IMR-90 (cell line): ENCODE results near the gene MICAL3. TPM values are rescaled to one million over a fixed set of nuclear protein-coding genes. Genes with fewer than 3 reads are reported as not detected.

Experiments used
- ATAC-seq: fragments of 200-7000 bp; cut with Tn5 transposase; 2 replicates; pipeline ENCODE4 v1.9.1; 2020; ENCODE audit warnings: low read depth, mild to moderate bottlenecking, moderate library complexity
- BruUV-seq: library from RNA; stranded (reverse); fragments of 400-500 nt; replicated peaks from 2 replicates; lab custom pipeline; 2021; lab: Mats Ljungman, UMichigan
- CTCF ChIA-PET: fragments of 300-600 bp; formaldehyde crosslinking; extraction: SDS; loops from one replicate; lab custom pipeline; 2021; ENCODE audit warnings: antibody characterized with exemption; lab: Yijun Ruan, JAX
- POLR2A ChIA-PET: fragments of 300-600 bp; sonication (Branson Sonifier 250); formaldehyde crosslinking; loops from one replicate; lab custom pipeline; 2022; ENCODE audit warnings: antibody characterized with exemption; ENCODE audit not compliant: unreplicated experiment; lab: Charles Lee
- DNase-seq: peaks from one replicate; pipeline ENCODE4 v3.0.0; 2013
- H2AFZ ChIP-seq: replicated peaks from 2 replicates; pipeline ENCODE3; 2013; ENCODE audit warnings: low read length, mild to moderate bottlenecking; ENCODE audit not compliant: poor library complexity
- H2AK5ac ChIP-seq: 2 replicates; pipeline ENCODE4 v1.6.1; 2013; ENCODE audit warnings: low read depth, low read length, inconsistent platforms
- H2AK9ac ChIP-seq: replicated peaks from 2 replicates; pipeline ENCODE3; 2013; ENCODE audit warnings: mild to moderate bottlenecking, low read depth, low read length, moderate library complexity; ENCODE audit not compliant: poor library complexity
- H2BK120ac ChIP-seq: 2 replicates; pipeline ENCODE4 v1.6.1; 2013; ENCODE audit warnings: low read depth, low read length, inconsistent platforms
- H2BK15ac ChIP-seq: 3 replicates; pipeline ENCODE4 v1.6.1; 2013; ENCODE audit warnings: low read depth, low read length, inconsistent platforms
- H2BK20ac ChIP-seq: 2 replicates; pipeline ENCODE4 v1.6.1; 2013; ENCODE audit warnings: low read depth, mild to moderate bottlenecking, inconsistent platforms, low read length, moderate library complexity
- H2BK5ac ChIP-seq: 2 replicates; pipeline ENCODE4 v1.6.1; 2013; ENCODE audit warnings: mild to moderate bottlenecking, low read depth, low read length, inconsistent platforms; ENCODE audit not compliant: poor library complexity, severe bottlenecking
- H3K14ac ChIP-seq: replicated peaks from 2 replicates; pipeline ENCODE4 v1.6.1; 2013; ENCODE audit warnings: low read depth, low read length, inconsistent platforms
- H3K18ac ChIP-seq: 2 replicates; pipeline ENCODE4 v1.6.1; 2013; ENCODE audit warnings: low read depth, low read length, control low read depth
- H3K23ac ChIP-seq: 2 replicates; pipeline ENCODE4 v1.6.1; 2013; ENCODE audit warnings: low read depth, low read length, inconsistent platforms
- H3K27ac ChIP-seq: 2 replicates; pipeline ENCODE4 v1.5.1; 2013; ENCODE audit warnings: mild to moderate bottlenecking, control low read depth, low read length; ENCODE audit not compliant: insufficient read depth
- H3K27me3 ChIP-seq: 2 replicates; pipeline ENCODE4 v1.6.1; 2013; ENCODE audit warnings: low read length; ENCODE audit not compliant: control insufficient read depth, insufficient read depth
- H3K36me3 ChIP-seq: 2 replicates; pipeline ENCODE4 v1.6.1; 2013; ENCODE audit warnings: low read length, mixed read lengths; ENCODE audit not compliant: control insufficient read depth, insufficient read depth
- H3K4ac ChIP-seq: 2 replicates; pipeline ENCODE4 v1.6.1; 2013; ENCODE audit warnings: low read depth, low read length, inconsistent platforms
- H3K4me1 ChIP-seq: 2 replicates; pipeline ENCODE4 v1.6.1; 2013; ENCODE audit warnings: low read length, mixed read lengths; ENCODE audit not compliant: control insufficient read depth, insufficient read depth
- H3K4me2 ChIP-seq: 2 replicates; pipeline ENCODE4 v1.6.1; 2013; ENCODE audit warnings: low read depth, mild to moderate bottlenecking, control low read depth, low read length, moderate library complexity
- H3K4me3 ChIP-seq: 2 replicates; pipeline ENCODE4 v1.5.1; 2013; ENCODE audit warnings: low read depth, mild to moderate bottlenecking, control low read depth, low read length, moderate library complexity; ENCODE audit not compliant: insufficient read depth
- H3K56ac ChIP-seq: 2 replicates; pipeline ENCODE4 v1.6.1; 2013; ENCODE audit warnings: low read length, inconsistent platforms; ENCODE audit not compliant: insufficient read depth; ENCODE audit errors: extremely low read depth
- H3K79me1 ChIP-seq, 2 experiments: 2 replicates each; pipeline ENCODE4 v1.6.1; 2013; ENCODE audit warnings: low read length in 2 of 2, inconsistent platforms in 1 of 2, low read depth in 1 of 2
- H3K9ac ChIP-seq: 2 replicates; pipeline ENCODE4 v1.6.1; 2013; ENCODE audit warnings: low read depth, low read length, control low read depth
- H3K9me1 ChIP-seq: 2 replicates; pipeline ENCODE4 v1.6.1; 2013; ENCODE audit warnings: low read length, inconsistent platforms; ENCODE audit not compliant: insufficient read depth
- H3K9me3 ChIP-seq: 2 replicates; pipeline ENCODE4 v1.6.1; 2013; ENCODE audit warnings: low read length; ENCODE audit not compliant: control insufficient read depth, insufficient read depth
- H4K20me1 ChIP-seq: 2 replicates; pipeline ENCODE4 v1.6.1; 2013; ENCODE audit warnings: low read length, inconsistent platforms; ENCODE audit not compliant: insufficient read depth
- H4K5ac ChIP-seq: 2 replicates; pipeline ENCODE4 v1.6.1; 2013; ENCODE audit warnings: mild to moderate bottlenecking, low read depth, low read length, control low read depth
- H4K8ac ChIP-seq, 2 experiments: 2 replicates each; pipeline ENCODE4 v1.6.1; 2013; ENCODE audit warnings: low read depth in 2 of 2, low read length in 2 of 2, control low read depth in 1 of 2, inconsistent platforms in 1 of 2
- H4K91ac ChIP-seq: 2 replicates; pipeline ENCODE4 v1.6.1; 2013; ENCODE audit warnings: low read depth, low read length, inconsistent platforms; ENCODE audit not compliant: insufficient read depth
- BHLHE40 ChIP-seq: fragments of 150-350 bp; IDR thresholded peaks from 2 replicates; pipeline ENCODE4 v1.6.1; 2016; ENCODE audit warnings: mild to moderate bottlenecking, low read depth, low read length
- CEBPB ChIP-seq: IDR thresholded peaks from 2 replicates; pipeline ENCODE4 v1.6.1; 2012; ENCODE audit warnings: low read depth, low read length, improper control_type of control experiment
- CHD1 ChIP-seq: IDR thresholded peaks from 2 replicates; pipeline ENCODE4 v1.6.1; 2012; ENCODE audit warnings: low read depth, low read length, improper control_type of control experiment
- ELK1 ChIP-seq: fragments of 150-350 bp; IDR thresholded peaks from 2 replicates; pipeline ENCODE4 v1.6.1; 2016; ENCODE audit warnings: low read depth, mild to moderate bottlenecking, low read length, moderate library complexity, borderline replicate concordance
- FOS ChIP-seq: fragments of 150-350 bp; IDR thresholded peaks from 2 replicates; pipeline ENCODE4 v1.6.1; 2016; ENCODE audit warnings: low read depth, low read length
- MAFK ChIP-seq: IDR thresholded peaks from 2 replicates; pipeline ENCODE4 v1.6.1; 2012; ENCODE audit warnings: low read depth, low read length, improper control_type of control experiment
- MAZ ChIP-seq: IDR thresholded peaks from 2 replicates; pipeline ENCODE4 v1.6.1; 2012; ENCODE audit warnings: low read depth, mild to moderate bottlenecking, low read length, improper control_type of control experiment, moderate library complexity, borderline replicate concordance
- MXI1 ChIP-seq: IDR thresholded peaks from 2 replicates; pipeline ENCODE4 v1.6.1; 2012; ENCODE audit warnings: low read depth, mild to moderate bottlenecking, low read length, moderate library complexity, borderline replicate concordance
- NFE2L2 ChIP-seq: fragments of 150-350 bp; IDR thresholded peaks from 2 replicates; pipeline ENCODE4 v1.6.1; 2016; ENCODE audit warnings: low read depth, mild to moderate bottlenecking, low read length
- POLR2A ChIP-seq: IDR thresholded peaks from 2 replicates; pipeline ENCODE4 v1.6.1; 2012; ENCODE audit warnings: mild to moderate bottlenecking, low read depth, low read length
- RAD21 ChIP-seq: IDR thresholded peaks from 2 replicates; pipeline ENCODE4 v1.6.1; 2012; ENCODE audit warnings: low read length, improper control_type of control experiment
- RCOR1 ChIP-seq: IDR thresholded peaks from 2 replicates; pipeline ENCODE4 v1.6.1; 2012; ENCODE audit warnings: mild to moderate bottlenecking, low read length, improper control_type of control experiment; ENCODE audit not compliant: insufficient replicate concordance
- RFX5 ChIP-seq: IDR thresholded peaks from 2 replicates; pipeline ENCODE4 v1.8.0; 2012; ENCODE audit warnings: low read depth, mild to moderate bottlenecking, low read length, moderate library complexity
- SMC3 ChIP-seq: fragments of 150-350 bp; IDR thresholded peaks from 2 replicates; pipeline ENCODE4 v1.6.1; 2016; ENCODE audit warnings: low read depth, mild to moderate bottlenecking, antibody characterized with exemption, low read length, moderate library complexity
- WGBS, 2 experiments: methylation state at CpG; one replicate each; pipeline versions ENCODE4 v1.1.5 to v1.1.7; 2013; ENCODE audit warnings: missing lambda C conversion rate in 2 of 2; ENCODE audit not compliant: insufficient read length in 1 of 2; ENCODE audit errors: extremely low coverage in 2 of 2; 5-methylcytosine and 5-hydroxymethylcytosine counted together
- dilution Hi-C: fragments of 300-500 bp; cut with HindIII; formaldehyde crosslinking; loops from one replicate; pipeline ENCODE4 v1.14.3; 2018; ENCODE audit warnings: low sequenced_read_pairs; ENCODE audit not compliant: unreplicated experiment
- in situ Hi-C: fragments of 300-500 bp; cut with MboI; formaldehyde crosslinking; loops from 3 replicates; pipeline ENCODE4 v1.14.3; 2019; ENCODE audit warnings: low sequenced_read_pairs, inconsistent platforms, mixed read lengths
- intact Hi-C: fragments of 100-400 bp; cut with micrococcal nuclease; formaldehyde crosslinking; loops from 2 replicates; pipeline ENCODE4 v1.10.0; 2022
- polyA plus RNA-seq, 3 experiments: library from polyadenylated mRNA; depleted of rRNA; stranded (reverse); fragments of >200 nt; gene quantifications; 2 replicates each; pipeline ENCODE4 v1.2.3, GENCODE V29; 2012; ENCODE audit warnings: low replicate concordance in 1 of 3
- total RNA-seq: library from RNA; depleted of rRNA; stranded (reverse); fragments of >200 nt; gene quantifications from 2 replicates; pipeline ENCODE4 v1.2.3, GENCODE V29; 2012
- TF ChIP-seq, protein P1 (sequence below): conservative IDR thresholded peaks from 2 replicates; pipeline ENCODE4 v1.5.1; 2012; ENCODE audit warnings: mild to moderate bottlenecking, low read depth, low read length, improper control_type of control experiment

The MICAL3 gene
- total and polyA plus RNA-seq, 2 of the 4 experiments (the other 2 are of a cell fraction), result 17.6 to 26.8 TPM

- Histone ChIP-seq H4K20me1 (peaks cover 59% of the 10 kb centered on the region), H3K56ac (no peak overlapping the region), H3K4me1 (peaks cover 15% of the 10 kb centered on the region), H2BK120ac (no peak overlapping the region), H3K18ac (no peak overlapping the region), H2BK15ac (no peak overlapping the region), H4K8ac (no peak overlapping the region), H3K4me2 (no peak overlapping the region), H3K36me3 (no peaks in the 10 kb centered on the region), H4K5ac (no peak overlapping the region), H2BK20ac (no peak overlapping the region), H3K9me3 (no peaks in the 10 kb centered on the region), H3K9ac (no peak overlapping the region), H2AK5ac (no peak overlapping the region), H2BK5ac (no peak overlapping the region), H3K9me1 (peaks cover 18% of the 10 kb centered on the region; the same call in 1 of the 2 replicates), H3K14ac (no peak overlapping the region), H2AFZ (no peak overlapping the region), H4K91ac (no peak overlapping the region), H3K27ac (no peak overlapping the region), H3K27me3 (no peaks in the 10 kb centered on the region), H3K4me3 (no peak overlapping the region), H3K79me1 (peaks cover 22 to 57% of the 10 kb centered on the region in 2 experiments), H3K23ac (no peak overlapping the region), H3K4ac (no peak overlapping the region), H2AK9ac (no peak overlapping the region)
- in situ Hi-C loops, result loop anchor here (5.0 kb wide), 1 partner anchor 38 kb away; no protein-coding TSS in a partner anchor
- dilution Hi-C loops, result no loop called here
- DNase-seq (no peak), ATAC-seq (no peak)
- ChIA-PET POLR2A (no interaction called here), CTCF (no interaction called here)
- intact Hi-C loops, result no loop called here
- WGBS, 2 experiments, result 96% methylated on average over 8 of the region's 19 CpGs; no CpG with 5 or more reads in 1 of the 2 experiments
- BruUV-seq, result no TSS peak
- no peak for TF ChIP-seq RCOR1
- no peak for TF ChIP-seq ELK1
- TF ChIP-seq, protein P1, sequence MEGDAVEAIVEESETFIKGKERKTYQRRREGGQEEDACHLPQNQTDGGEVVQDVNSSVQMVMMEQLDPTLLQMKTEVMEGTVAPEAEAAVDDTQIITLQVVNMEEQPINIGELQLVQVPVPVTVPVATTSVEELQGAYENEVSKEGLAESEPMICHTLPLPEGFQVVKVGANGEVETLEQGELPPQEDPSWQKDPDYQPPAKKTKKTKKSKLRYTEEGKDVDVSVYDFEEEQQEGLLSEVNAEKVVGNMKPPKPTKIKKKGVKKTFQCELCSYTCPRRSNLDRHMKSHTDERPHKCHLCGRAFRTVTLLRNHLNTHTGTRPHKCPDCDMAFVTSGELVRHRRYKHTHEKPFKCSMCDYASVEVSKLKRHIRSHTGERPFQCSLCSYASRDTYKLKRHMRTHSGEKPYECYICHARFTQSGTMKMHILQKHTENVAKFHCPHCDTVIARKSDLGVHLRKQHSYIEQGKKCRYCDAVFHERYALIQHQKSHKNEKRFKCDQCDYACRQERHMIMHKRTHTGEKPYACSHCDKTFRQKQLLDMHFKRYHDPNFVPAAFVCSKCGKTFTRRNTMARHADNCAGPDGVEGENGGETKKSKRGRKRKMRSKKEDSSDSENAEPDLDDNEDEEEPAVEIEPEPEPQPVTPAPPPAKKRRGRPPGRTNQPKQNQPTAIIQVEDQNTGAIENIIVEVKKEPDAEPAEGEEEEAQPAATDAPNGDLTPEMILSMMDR, result no peak
- TF ChIP-seq POLR2A, result no peak
- TF ChIP-seq RAD21, result no peak
- TF ChIP-seq MAFK, result no peak
- no peak for TF ChIP-seq MAZ
- TF ChIP-seq CEBPB, result no peak
- TF ChIP-seq FOS, result no peak
- no peak for TF ChIP-seq SMC3
- TF ChIP-seq NFE2L2, result no peak
- TF ChIP-seq CHD1, result no peak
- TF ChIP-seq MXI1, result no peak
- TF ChIP-seq RFX5, result no peak
- TF ChIP-seq BHLHE40, result no peak
Measured at GRCh38 chr22:17770180-17771077, 253.9 kb downstream of the MICAL3 start.
